Loucy (cell line): ENCODE data around the gene KYAT1.

ENCODE experiments used
- CTCF ChIP-seq: fragments of 200-600 bp; sonication (generic); conservative IDR thresholded peaks from 2 replicates; pipeline ENCODE4 v1.5.1; 2014; ENCODE audit warnings: mild to moderate bottlenecking, antibody characterized with exemption, low read length
- EZH2phosphoT487 ChIP-seq: fragments of 200-600 bp; IDR thresholded peaks from 2 replicates; pipeline ENCODE4 v1.6.1; 2018; ENCODE audit warnings: antibody characterized with exemption, mild to moderate bottlenecking, moderate library complexity, borderline replicate concordance

GRCh38 chr9:128929560-128929959 lies 47.8 kb upstream of the KYAT1 start:
- TF ChIP-seq CTCF, result no peak
- no peak for TF ChIP-seq EZH2phosphoT487
